ENCODE measurements around the gene MLEC.
A peak's percentile ranks its signal among the peaks of the same experiment; 100 is the strongest.

Gene MLEC

GRCh38 chr12:120698665-120699064 is 11.7 kb downstream of the MLEC start:
- H3K27ac ChIP-seq: peak overlapping the region; percentile 63; the same call in 1 of the 2 replicates
- TF ChIP-seq CTCF (conservative IDR thresholded peaks at IDR 0.05): no peak

- H3K27ac ChIP-seq: peak overlapping the region; percentile 63
- TF ChIP-seq CTCF (conservative IDR thresholded peaks at IDR 0.05): no peak
Measured at GRCh38 chr12:120699553-120699952, 12.6 kb downstream of the MLEC start.

GRCh38 chr12:120700886-120701285 is 13.9 kb downstream of the MLEC start:
- H3K27ac ChIP-seq: peak overlapping the region; percentile 63
- TF ChIP-seq CTCF (conservative IDR thresholded peaks at IDR 0.05): no peak

- H3K27ac ChIP-seq: peak overlapping the region; percentile 63
- no peak for TF ChIP-seq CTCF (conservative IDR thresholded peaks at IDR 0.05)
Measured at GRCh38 chr12:120702637-120703036, 15.7 kb downstream of the MLEC start.

GRCh38 chr12:120703311-120703942 is 16.5 kb downstream of the MLEC start:
- peak overlapping the region; percentile 63 for H3K27ac ChIP-seq
- TF ChIP-seq CTCF (conservative IDR thresholded peaks at IDR 0.05): no peak

- H3K27ac ChIP-seq: peak overlapping the region; percentile 10; the same call in 1 of the 2 replicates
- TF ChIP-seq CTCF (conservative IDR thresholded peaks at IDR 0.05): no peak
Measured at GRCh38 chr12:120705618-120706017, 18.7 kb downstream of the MLEC start.

GRCh38 chr12:120706029-120706428 is 19.1 kb downstream of the MLEC start:
- peak overlapping the region; percentile 10; the same call in 1 of the 2 replicates for H3K27ac ChIP-seq
- TF ChIP-seq CTCF (conservative IDR thresholded peaks at IDR 0.05): no peak
